Measurements from ENCODE around the gene ST6GAL1.

- TF ChIP-seq CTCF (IDR thresholded peaks at IDR 0.05) (no peak), ZFX (IDR thresholded peaks at IDR 0.05; ENCODE audit: borderline replicate concordance) (no peak)
These were observed 33.3 kb downstream of the ST6GAL1 start for GRCh38 chr3:186963636-186964035.
